ENCODE results near the gene RNF7. TPM values are rescaled to one million over a fixed set of nuclear protein-coding genes. Genes with fewer than 3 reads are reported as not detected.
"Not testable (repeated sequence)": the region's sequence is repeated elsewhere in the genome, so short reads cannot be mapped to it uniquely, and the experiment has no call there.

Gene RNF7
- total RNA-seq, 2 experiments from 2014 or later: 56.3 to 57.4 TPM

GRCh38 chr3:141737678-141738021, 448 bp upstream of the RNF7 start:
- H3K36me3 Mint-ChIP-seq (ENCODE audit: low read depth): peaks cover 7% of the 10 kb centered on the region
- peak overlapping the region; percentile 93 for H3K27ac Mint-ChIP-seq
- H3K4me3 Mint-ChIP-seq: peak overlapping the region; percentile 99
- intact Hi-C loops (cut with micrococcal nuclease): loop anchor here (1.0 to 5.0 kb wide), 19 partner anchors 59 to 1263 kb away; partner anchors contain the start of genes ATR, GK5, PXYLP1 and SLC25A36
- H3K4me1 Mint-ChIP-seq (ENCODE audit: low read depth): peaks cover 32% of the 10 kb centered on the region
- H3K27me3 Mint-ChIP-seq (ENCODE audit: low read depth): no peaks in the 10 kb centered on the region
- CTCF ChIA-PET: interaction anchor here (0.7 to 1.8 kb wide), 15 partner anchors 10 to 290 kb away, joined by 3 to 29 read pairs (median 3); no protein-coding TSS in a partner anchor
- H3K9me3 Mint-ChIP-seq: no peaks in the 10 kb centered on the region
- no peak for DNase-seq

- Mint-ChIP-seq H3K4me3 (peak overlapping the region; percentile 99), H3K4me1 (ENCODE audit: low read depth) (peaks cover 37% of the 10 kb centered on the region), H3K27ac (peak overlapping the region; percentile 99), H3K36me3 (ENCODE audit: low read depth) (peaks cover 7% of the 10 kb centered on the region), H3K27me3 (ENCODE audit: low read depth) (no peaks in the 10 kb centered on the region), H3K9me3 (no peaks in the 10 kb centered on the region)
- DNase-seq: peak; percentile 39
- CTCF ChIA-PET: interaction anchor here (0.6 to 1.8 kb wide), 26 partner anchors 11 to 289 kb away, joined by 3 to 29 read pairs (median 3); partner anchors contain the start of gene ATP1B3
- intact Hi-C loops (cut with micrococcal nuclease): loop anchor here (1.0 to 5.0 kb wide), 20 partner anchors 57 to 1262 kb away; partner anchors contain the start of genes ATR, GK5, PXYLP1 and SLC25A36
Measured at GRCh38 chr3:141738891-141739363, 829 bp downstream of the RNF7 start.

- intact Hi-C loops (cut with micrococcal nuclease): loop anchor here (1.0 to 5.0 kb wide), 9 partner anchors 102 to 1261 kb away; partner anchors contain the start of genes ATR, PXYLP1, TFDP2 and U2SURP
- Mint-ChIP-seq H3K4me3 (peak overlapping the region; percentile 99), H3K27ac (peak overlapping the region; percentile 31), H3K27me3 (ENCODE audit: low read depth) (no peaks in the 10 kb centered on the region), H3K4me1 (ENCODE audit: low read depth) (peaks cover 45% of the 10 kb centered on the region), H3K36me3 (ENCODE audit: low read depth) (peaks cover 10% of the 10 kb centered on the region), H3K9me3 (no peaks in the 10 kb centered on the region)
- DNase-seq: no peak
- CTCF ChIA-PET: interaction anchor here (0.7 to 1.7 kb wide), 11 partner anchors 55 to 279 kb away, joined by 3 to 12 read pairs (median 3); partner anchors contain the start of gene ATP1B3
Measured at GRCh38 chr3:141739731-141740130, 1.6 kb downstream of the RNF7 start.

GRCh38 chr3:141740349-141740748, 2.3 kb downstream of the RNF7 start:
- H3K4me3 Mint-ChIP-seq: no peak overlapping the region
- H3K27ac Mint-ChIP-seq: no peak overlapping the region
- intact Hi-C loops (cut with micrococcal nuclease): no loop called here
- CTCF ChIA-PET: interaction anchor here (0.9 to 1.7 kb wide), 6 partner anchors 12 to 279 kb away, joined by 3 to 11 read pairs (median 4); no protein-coding TSS in a partner anchor
- no peaks in the 10 kb centered on the region for H3K9me3 Mint-ChIP-seq
- DNase-seq: no peak
- peaks cover 45% of the 10 kb centered on the region for H3K4me1 Mint-ChIP-seq (ENCODE audit: low read depth)
- H3K36me3 Mint-ChIP-seq (ENCODE audit: low read depth): peaks cover 11% of the 10 kb centered on the region
- H3K27me3 Mint-ChIP-seq (ENCODE audit: low read depth): no peaks in the 10 kb centered on the region

DNA sequence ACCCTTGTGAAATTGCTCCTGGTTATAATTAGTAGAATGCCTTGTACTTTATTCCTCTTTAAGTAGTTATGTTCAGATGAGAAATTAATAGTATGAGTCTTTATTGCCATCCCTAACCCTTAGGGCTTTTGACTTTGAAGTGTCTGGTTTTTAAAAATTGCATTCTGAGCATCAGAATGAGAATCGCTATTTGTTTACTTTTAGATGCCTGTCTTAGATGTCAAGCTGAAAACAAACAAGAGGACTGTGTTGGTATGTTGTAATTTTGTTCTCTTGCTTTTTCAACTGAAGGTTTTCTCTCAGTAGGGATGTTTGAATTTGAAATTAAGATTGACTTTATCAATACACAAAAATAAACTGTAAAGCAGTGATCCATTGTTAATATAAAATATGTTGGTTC, 5.2 kb downstream of the RNF7 start:
- no peak overlapping the region for H3K27ac Mint-ChIP-seq
- no peak for DNase-seq
- intact Hi-C loops (cut with micrococcal nuclease): no loop called here
- CTCF ChIA-PET: interaction anchor here (1.2 kb wide), 1 partner anchor 131 kb away, joined by 3 read pairs; no protein-coding TSS in a partner anchor
- peaks cover 18% of the 10 kb centered on the region for H3K36me3 Mint-ChIP-seq (ENCODE audit: low read depth)
- no peak overlapping the region for H3K4me3 Mint-ChIP-seq
- H3K9me3 Mint-ChIP-seq: no peaks in the 10 kb centered on the region
- H3K4me1 Mint-ChIP-seq (ENCODE audit: low read depth): peaks cover 42% of the 10 kb centered on the region
- no peaks in the 10 kb centered on the region for H3K27me3 Mint-ChIP-seq (ENCODE audit: low read depth)

GRCh38 chr3:141746962-141747361, 8.9 kb downstream of the RNF7 start:
- peaks cover 19% of the 10 kb centered on the region for H3K4me1 Mint-ChIP-seq (ENCODE audit: low read depth)

DNA sequence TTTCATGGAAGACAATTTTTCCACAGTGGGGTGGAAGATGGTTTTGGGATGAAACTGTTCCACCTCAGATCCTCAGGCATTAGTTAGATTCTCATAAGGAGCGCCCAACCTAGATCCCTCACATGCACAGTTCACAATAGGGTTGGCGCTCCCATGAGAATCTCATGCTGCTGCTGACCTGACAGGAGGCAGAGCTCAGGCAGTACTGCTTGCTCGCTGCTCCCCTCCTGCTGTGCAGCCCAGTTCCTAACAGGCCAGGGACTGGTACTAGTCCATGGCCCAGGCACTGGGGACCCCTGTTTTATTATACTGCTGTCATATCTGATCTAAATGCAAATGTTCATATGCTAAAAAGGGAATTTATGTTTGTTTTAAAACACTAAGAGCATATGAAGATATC, 15.3 kb downstream of the RNF7 start:
- no peak for DNase-seq
- no peaks in the 10 kb centered on the region for H3K27me3 Mint-ChIP-seq (ENCODE audit: low read depth)
- no peaks in the 10 kb centered on the region for H3K4me1 Mint-ChIP-seq (ENCODE audit: low read depth)
- intact Hi-C loops (cut with micrococcal nuclease): no loop called here
- H3K36me3 Mint-ChIP-seq (ENCODE audit: low read depth): peaks cover 3% of the 10 kb centered on the region
- H3K27ac Mint-ChIP-seq: no peak overlapping the region
- no peaks in the 10 kb centered on the region for H3K9me3 Mint-ChIP-seq
- H3K4me3 Mint-ChIP-seq: no peak overlapping the region
- CTCF ChIA-PET: no interaction called here

More at GRCh38 chr3:141746962-141747361, 8.9 kb downstream of the RNF7 start:
- CTCF ChIA-PET: interaction anchor here (0.6 kb wide), 1 partner anchor 56 kb away, joined by 3 read pairs; no protein-coding TSS in a partner anchor
- Mint-ChIP-seq H3K36me3 (ENCODE audit: low read depth) (peaks cover 17% of the 10 kb centered on the region), H3K27ac (no peak overlapping the region), H3K27me3 (ENCODE audit: low read depth) (no peaks in the 10 kb centered on the region), H3K4me3 (no peak overlapping the region), H3K9me3 (no peaks in the 10 kb centered on the region)
- DNase-seq: no peak
- intact Hi-C loops (cut with micrococcal nuclease): no loop called here

- peaks cover 3% of the 10 kb centered on the region for H3K36me3 Mint-ChIP-seq (ENCODE audit: low read depth)
- no peak overlapping the region for H3K4me3 Mint-ChIP-seq
- H3K4me1 Mint-ChIP-seq (ENCODE audit: low read depth): no peaks in the 10 kb centered on the region
- CTCF ChIA-PET: no interaction called here
- no peak overlapping the region for H3K27ac Mint-ChIP-seq
- DNase-seq: no peak
- H3K9me3 Mint-ChIP-seq: no peaks in the 10 kb centered on the region
- H3K27me3 Mint-ChIP-seq (ENCODE audit: low read depth): no peaks in the 10 kb centered on the region
- intact Hi-C loops (cut with micrococcal nuclease): no loop called here
Measured at GRCh38 chr3:141754032-141754431, 15.9 kb downstream of the RNF7 start.

DNA sequence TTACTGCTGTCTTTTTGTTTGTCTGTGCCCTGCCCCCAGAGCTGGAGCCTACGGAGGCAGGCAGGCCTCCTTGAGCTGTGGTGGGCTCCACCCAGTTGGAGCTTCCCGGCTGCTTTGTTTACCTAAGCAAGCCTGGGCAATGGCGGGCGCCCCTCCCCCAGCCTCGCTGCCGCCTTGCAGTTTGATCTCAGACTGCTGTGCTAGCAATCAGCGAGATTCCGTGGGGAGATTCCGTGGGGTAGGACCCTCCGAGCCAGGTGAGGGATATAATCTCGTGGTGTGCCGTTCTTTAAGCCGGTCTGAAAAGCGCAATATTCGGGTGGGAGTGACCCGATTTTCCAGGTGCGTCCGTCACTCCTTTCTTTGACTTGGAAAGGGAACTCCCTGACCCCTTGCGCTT, 24.5 kb downstream of the RNF7 start:
- H3K27ac Mint-ChIP-seq; intact Hi-C loops (cut with micrococcal nuclease); H3K27me3 Mint-ChIP-seq (ENCODE audit: low read depth); H3K36me3 Mint-ChIP-seq (ENCODE audit: low read depth); CTCF ChIA-PET; H3K4me1 Mint-ChIP-seq (ENCODE audit: low read depth); H3K4me3 Mint-ChIP-seq; H3K9me3 Mint-ChIP-seq; DNase-seq: not testable (repeated sequence)

GRCh38 chr3:141763088-141763750, 25.1 kb downstream of the RNF7 start, which contains the start of gene GRK7:
Gene GRK7 (plus strand): TSS chr3:141763408. CDS start chr3:141778285, 14,877 bp downstream.
- intact Hi-C loops (cut with micrococcal nuclease): no loop called here
- no peak within 1 kb of the TSS for H3K4me3 Mint-ChIP-seq
- no peaks in the 10 kb centered on the region for H3K36me3 Mint-ChIP-seq (ENCODE audit: low read depth)
- CTCF ChIA-PET: no interaction called here
- no peaks in the 10 kb centered on the region for H3K4me1 Mint-ChIP-seq (ENCODE audit: low read depth)
- no peaks in the 10 kb centered on the region for H3K9me3 Mint-ChIP-seq
- no peak within 1 kb of the TSS for H3K27ac Mint-ChIP-seq
- no peaks in the 10 kb centered on the region for H3K27me3 Mint-ChIP-seq (ENCODE audit: low read depth)
- no peak for DNase-seq

- CTCF ChIA-PET: no interaction called here
- no peaks in the 10 kb centered on the region for H3K4me1 Mint-ChIP-seq (ENCODE audit: low read depth)
- H3K4me3 Mint-ChIP-seq: no peak overlapping the region
- H3K27me3 Mint-ChIP-seq (ENCODE audit: low read depth): no peaks in the 10 kb centered on the region
- no peak overlapping the region for H3K27ac Mint-ChIP-seq
- H3K36me3 Mint-ChIP-seq (ENCODE audit: low read depth): no peaks in the 10 kb centered on the region
- intact Hi-C loops (cut with micrococcal nuclease): no loop called here
- no peak for DNase-seq
- H3K9me3 Mint-ChIP-seq: no peaks in the 10 kb centered on the region
Measured at GRCh38 chr3:141764045-141764444, 25.9 kb downstream of the RNF7 start.

- intact Hi-C loops (cut with micrococcal nuclease): no loop called here
- no peak overlapping the region for H3K27ac Mint-ChIP-seq
- DNase-seq: no peak
- H3K4me3 Mint-ChIP-seq: no peak overlapping the region
- H3K36me3 Mint-ChIP-seq (ENCODE audit: low read depth): no peaks in the 10 kb centered on the region
- H3K27me3 Mint-ChIP-seq (ENCODE audit: low read depth): no peaks in the 10 kb centered on the region
- CTCF ChIA-PET: interaction anchor here (1.3 kb wide), 1 partner anchor 26 kb away, joined by 3 read pairs; the partner anchor contains the start of gene RNF7
- H3K9me3 Mint-ChIP-seq: no peaks in the 10 kb centered on the region
- no peaks in the 10 kb centered on the region for H3K4me1 Mint-ChIP-seq (ENCODE audit: low read depth)
Measured at GRCh38 chr3:141764465-141764864, 26.4 kb downstream of the RNF7 start.

Measured in activated naive CD4-positive, alpha-beta T cell treated with anti-CD3 and anti-CD28 coated beads for 36 hours (primary cell).